Measurements from ENCODE around the gene MARS1. TPM values are rescaled to one million over a fixed set of nuclear protein-coding genes. Genes with fewer than 3 reads are reported as not detected.
"Not testable (repeated sequence)": the region's sequence is repeated elsewhere in the genome, so short reads cannot be mapped to it uniquely, and the experiment has no call there.

The MARS1 gene
- total RNA-seq, 1 donor from 2014 or later = 131 TPM

GRCh38 chr12:57496822-57497221 is 9.0 kb downstream of the MARS1 start:
- ATAC-seq = no peak
- peaks cover 77% of the 10 kb centered on the region for H3K36me3 ChIP-seq
- no peaks in the 10 kb centered on the region for H3K9me3 ChIP-seq
- no peaks in the 10 kb centered on the region for H3K4me1 ChIP-seq
- H3K27ac ChIP-seq = no peak overlapping the region
- no peak for TF ChIP-seq CTCF (IDR thresholded peaks at IDR 0.05)
- no peak overlapping the region for H3K4me3 ChIP-seq
- no peak for DNase-seq
- H3K27me3 ChIP-seq (ENCODE audit: low read depth) = no peaks in the 10 kb centered on the region
- intact Hi-C loops (cut with DNase I) = no loop called here

- intact Hi-C loops (cut with DNase I) = no loop called here
- Histone ChIP-seq H3K36me3 (peaks cover 77% of the 10 kb centered on the region), H3K27ac (no peak overlapping the region), H3K4me1 (no peaks in the 10 kb centered on the region), H3K9me3 (no peaks in the 10 kb centered on the region), H3K4me3 (no peak overlapping the region), H3K27me3 (ENCODE audit: low read depth) (no peaks in the 10 kb centered on the region)
- ATAC-seq = no peak
- no peak for TF ChIP-seq CTCF (IDR thresholded peaks at IDR 0.05)
- DNase-seq = no peak
Measured at GRCh38 chr12:57497223-57498131, 9.6 kb downstream of the MARS1 start.

- no peak for DNase-seq
- no peak overlapping the region for H3K4me3 ChIP-seq
- no peaks in the 10 kb centered on the region for H3K4me1 ChIP-seq
- H3K27ac ChIP-seq = no peak overlapping the region
- no peaks in the 10 kb centered on the region for H3K27me3 ChIP-seq (ENCODE audit: low read depth)
- peak in 1 of 2 donors; percentile 30 for ATAC-seq
- TF ChIP-seq CTCF (IDR thresholded peaks at IDR 0.05) = no peak
- no peaks in the 10 kb centered on the region for H3K9me3 ChIP-seq
- intact Hi-C loops (cut with DNase I) = no loop called here
- H3K36me3 ChIP-seq = peaks cover 78% of the 10 kb centered on the region
Measured at GRCh38 chr12:57498132-57498502, 10.2 kb downstream of the MARS1 start.

- no peak for ATAC-seq
- H3K36me3 ChIP-seq = peaks cover 82% of the 10 kb centered on the region
Measured at GRCh38 chr12:57498571-57498970, 10.7 kb downstream of the MARS1 start.

GRCh38 chr12:57500213-57500612 is 12.3 kb downstream of the MARS1 start:
- H3K27ac ChIP-seq = no peak overlapping the region
- intact Hi-C loops (cut with DNase I) = no loop called here
- H3K27me3 ChIP-seq (ENCODE audit: low read depth) = no peaks in the 10 kb centered on the region
- no peak overlapping the region for H3K4me3 ChIP-seq
- ATAC-seq (peak in 1 of 2 donors; percentile 18), DNase-seq (no peak)
- H3K36me3 ChIP-seq = peaks cover 90% of the 10 kb centered on the region
- H3K4me1 ChIP-seq = no peaks in the 10 kb centered on the region
- no peaks in the 10 kb centered on the region for H3K9me3 ChIP-seq
- no peak for TF ChIP-seq CTCF (IDR thresholded peaks at IDR 0.05)

More at GRCh38 chr12:57498571-57498970, 10.7 kb downstream of the MARS1 start:
- no peak overlapping the region for H3K4me3 ChIP-seq
- H3K4me1 ChIP-seq = no peaks in the 10 kb centered on the region
- intact Hi-C loops (cut with DNase I) = no loop called here
- no peak for TF ChIP-seq CTCF (IDR thresholded peaks at IDR 0.05)
- DNase-seq = no peak
- no peak overlapping the region for H3K27ac ChIP-seq
- H3K9me3 ChIP-seq = no peaks in the 10 kb centered on the region
- H3K27me3 ChIP-seq (ENCODE audit: low read depth) = no peaks in the 10 kb centered on the region

- peaks cover 92% of the 10 kb centered on the region for H3K36me3 ChIP-seq
- not testable (repeated sequence) for H3K4me3 ChIP-seq
Measured at GRCh38 chr12:57502311-57502969, 14.6 kb downstream of the MARS1 start.

GRCh38 chr12:57506541-57506940 is 18.7 kb downstream of the MARS1 start:
- H3K27ac ChIP-seq; H3K4me1 ChIP-seq; intact Hi-C loops (cut with DNase I); ATAC-seq; H3K9me3 ChIP-seq; DNase-seq; H3K4me3 ChIP-seq; H3K27me3 ChIP-seq (ENCODE audit: low read depth): not testable (repeated sequence)
- peaks cover 81% of the 10 kb centered on the region for H3K36me3 ChIP-seq

More at GRCh38 chr12:57502311-57502969, 14.6 kb downstream of the MARS1 start:
- H3K27me3 ChIP-seq (ENCODE audit: low read depth); H3K4me1 ChIP-seq; H3K27ac ChIP-seq; H3K9me3 ChIP-seq; intact Hi-C loops (cut with DNase I); ATAC-seq; DNase-seq: not testable (repeated sequence)

GRCh38 chr12:57507796-57508195 is 19.9 kb downstream of the MARS1 start:
- ATAC-seq; H3K27ac ChIP-seq; H3K4me3 ChIP-seq; DNase-seq; H3K4me1 ChIP-seq; H3K9me3 ChIP-seq; H3K27me3 ChIP-seq (ENCODE audit: low read depth); intact Hi-C loops (cut with DNase I): not testable (repeated sequence)
- peaks cover 81% of the 10 kb centered on the region for H3K36me3 ChIP-seq

Measured in lower lobe of right lung (tissue), 2 donors.